Natural killer cell treated with Interleukin-12 subunit alpha and Interleukin-12 subunit beta and Interleukin-15 and Interleukin-18, amount 100 ng/mL, for 72 hours (primary cell): ENCODE data around the gene HOXA11. TPM values are rescaled to one million over a fixed set of nuclear protein-coding genes. Genes with fewer than 3 reads are reported as not detected.

ENCODE experiments used
- ATAC-seq, 2 donors: fragments of 150-1000 bp; cut with Tn5 transposase in 1 of 2; sonication (Bioruptor Pico), chemical (Tn5 transposase) in 1 of 2; 2 replicates each; pipeline ENCODE4 v1.10.0; 2021
- DNase-seq: peaks from one replicate; pipeline ENCODE4 v3.0.0; 2022; ENCODE audit warnings: low spot score
- H3K27ac Mint-ChIP-seq, 2 donors: 1 replicate in 1 of 2; 2 replicates in 1 of 2; pipeline ENCODE4 v1.8.0; 2022; ENCODE audit warnings: mixed read lengths in 2 of 2, mild to moderate bottlenecking in 1 of 2, moderate library complexity in 1 of 2
- H3K27me3 Mint-ChIP-seq, 2 donors: 1 replicate in 1 of 2; 2 replicates in 1 of 2; pipeline ENCODE4 v1.8.0; 2022; ENCODE audit warnings: mixed read lengths in 2 of 2
- H3K36me3 Mint-ChIP-seq: one replicate; pipeline ENCODE4 v1.8.0; 2022; ENCODE audit warnings: mixed read lengths
- H3K4me1 Mint-ChIP-seq, 2 donors: 1 replicate in 1 of 2; 2 replicates in 1 of 2; pipeline ENCODE4 v1.8.0; 2022; ENCODE audit warnings: low read depth in 2 of 2, mixed read lengths in 2 of 2, mild to moderate bottlenecking in 1 of 2
- H3K4me3 Mint-ChIP-seq: one replicate; pipeline ENCODE4 v1.8.0; 2022; ENCODE audit warnings: mixed read lengths
- H3K9me3 Mint-ChIP-seq: 2 replicates; pipeline ENCODE4 v1.8.0; 2022; ENCODE audit warnings: mixed read lengths
- total RNA-seq, 2 donors: library from RNA; stranded (reverse); gene quantifications; one replicate each; pipeline ENCODE4 v1.2.3, GENCODE V29; 2022

The HOXA11 gene
- total RNA-seq: under 1 TPM; 0.20 to 0.76 TPM

DNA sequence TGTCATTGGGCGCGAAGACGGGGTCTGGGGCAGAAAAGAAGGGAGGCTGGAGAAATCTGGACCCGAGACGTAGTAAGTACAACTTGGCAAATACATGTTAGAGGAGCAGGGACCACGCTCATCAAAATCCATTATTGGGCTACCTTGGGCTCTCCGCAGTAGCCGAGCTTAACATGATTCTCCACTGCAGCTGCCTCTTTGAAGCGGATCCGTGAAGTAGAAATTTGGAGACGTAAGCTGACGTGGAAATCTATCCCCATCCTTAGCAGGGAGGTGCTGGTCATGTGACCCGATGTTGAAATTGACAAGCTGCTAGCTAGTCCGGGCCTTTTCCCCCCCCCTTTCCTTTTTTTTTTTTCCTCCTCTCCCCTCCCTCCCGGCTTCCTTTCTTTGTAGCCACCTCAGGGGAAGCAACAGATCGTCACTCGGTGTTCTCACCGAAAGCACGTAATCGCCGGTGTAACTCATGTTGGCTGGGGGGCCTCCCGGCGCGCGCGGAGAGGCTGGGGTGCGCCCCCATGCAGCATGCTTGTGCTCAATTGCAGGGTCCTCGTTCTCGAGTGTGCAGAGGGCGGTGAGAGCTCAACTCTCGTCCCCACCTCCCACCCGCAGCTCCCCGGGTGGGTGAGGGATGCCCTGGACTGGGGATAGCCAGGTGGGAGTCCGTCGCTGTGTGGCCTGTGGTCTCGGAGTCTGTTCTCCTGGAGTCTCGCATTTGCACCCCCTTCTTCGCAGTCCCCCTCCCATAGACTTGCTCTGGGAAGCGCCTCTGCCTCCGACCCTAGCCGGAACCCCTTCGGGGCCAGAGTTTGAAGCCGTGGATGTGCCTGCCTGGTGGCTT is at the start of gene HOXA11:
Gene HOXA11, minus strand, starts transcription at position 220 of the 841 bp plus-strand sequence. Its CDS starts 88 bp downstream, at position 132.
- Mint-ChIP-seq H3K9me3 (no peaks in the 10 kb centered on the region), H3K36me3 (no peaks in the 10 kb centered on the region), H3K4me3 (peak within 1 kb of the TSS; percentile 73), H3K27ac (peak within 1 kb of the TSS; percentile 21 to 77), H3K27me3 (peaks cover 49 to 65% of the 10 kb centered on the region in 2 donors), H3K4me1 (peaks cover 34 to 44% of the 10 kb centered on the region in 2 donors)
- DNase-seq (no peak), ATAC-seq (peak in 1 of 2 donors; percentile 34)

DNA sequence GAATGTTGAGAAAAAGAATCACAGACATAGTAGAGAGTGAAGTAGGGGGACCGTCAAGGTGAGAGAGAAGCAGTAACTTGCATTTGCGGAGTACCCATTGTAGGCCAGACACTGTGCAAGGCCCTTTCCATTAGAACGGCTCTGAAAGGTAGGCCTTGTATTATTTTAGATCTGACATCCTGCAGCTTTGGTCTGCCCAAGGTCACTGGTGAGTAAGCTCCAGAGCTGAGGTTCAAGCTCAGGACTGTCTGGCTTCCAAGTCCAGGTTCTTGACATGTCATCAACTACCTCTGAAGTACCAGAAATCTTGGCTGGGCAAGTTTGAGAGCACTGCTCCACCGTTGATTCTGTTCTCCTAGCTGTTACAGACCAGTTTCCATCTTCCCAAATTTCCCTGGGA is 44.4 kb upstream of the HOXA11 start:
- no peak overlapping the region for H3K27ac Mint-ChIP-seq
- DNase-seq: no peak
- H3K4me1 Mint-ChIP-seq: no peaks in the 10 kb centered on the region
- no peak for ATAC-seq
- peaks cover 41 to 56% of the 10 kb centered on the region in 2 donors for H3K27me3 Mint-ChIP-seq
- H3K4me3 Mint-ChIP-seq: no peak overlapping the region
- no peaks in the 10 kb centered on the region for H3K9me3 Mint-ChIP-seq
- H3K36me3 Mint-ChIP-seq: no peaks in the 10 kb centered on the region

DNA sequence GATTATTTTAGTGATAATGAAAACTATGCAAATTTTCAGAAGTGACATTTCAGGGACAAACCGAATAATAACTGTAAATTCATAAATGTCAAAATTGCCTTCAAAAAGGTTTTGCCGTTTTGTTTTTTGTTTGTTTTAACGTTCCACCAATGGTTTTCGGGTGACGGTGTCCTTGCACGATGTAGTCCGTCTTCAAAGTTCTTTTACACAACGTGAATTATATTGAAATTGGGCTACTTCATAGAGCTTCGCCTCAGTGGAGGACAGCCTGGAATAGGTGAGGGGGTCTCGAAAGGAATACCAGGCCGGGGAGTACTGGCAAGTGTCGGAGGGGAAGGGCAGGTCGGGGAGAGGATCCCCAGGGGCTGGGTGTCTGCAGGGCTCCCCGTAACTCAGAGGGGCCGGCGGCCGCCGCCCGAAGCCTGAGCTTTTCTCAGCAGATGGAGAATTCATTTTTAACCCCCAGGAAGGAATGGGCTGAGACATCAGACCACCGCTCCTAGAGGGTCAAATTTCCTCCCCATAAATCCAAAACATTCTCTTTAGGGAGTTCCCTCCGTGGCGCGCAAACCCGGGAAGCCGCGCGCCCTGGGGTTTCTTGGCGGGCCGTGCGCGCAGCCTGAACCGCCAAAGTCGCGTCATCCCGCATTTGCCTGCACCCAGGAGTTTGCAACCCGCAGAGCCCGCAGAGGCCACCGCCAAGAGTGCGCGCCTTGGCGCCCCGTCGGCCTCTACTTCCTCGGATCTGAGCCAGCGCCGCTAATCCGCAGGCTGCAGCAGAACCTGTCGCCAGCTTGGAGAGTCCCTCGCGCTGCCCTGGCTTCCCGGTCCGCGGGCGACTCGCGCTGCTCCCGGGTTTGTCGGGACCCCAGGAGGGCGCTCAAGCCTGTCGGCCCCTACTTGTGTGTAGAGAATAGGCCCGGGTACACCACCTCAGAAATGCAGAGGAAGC is 40.2 kb upstream of the HOXA11 start:
- H3K27me3 Mint-ChIP-seq: peaks cover 49 to 86% of the 10 kb centered on the region in 2 donors
- H3K27ac Mint-ChIP-seq: no peak overlapping the region
- DNase-seq (no peak), ATAC-seq (no peak)
- H3K9me3 Mint-ChIP-seq: no peaks in the 10 kb centered on the region
- no peaks in the 10 kb centered on the region for H3K36me3 Mint-ChIP-seq
- H3K4me3 Mint-ChIP-seq: no peak overlapping the region
- H3K4me1 Mint-ChIP-seq: peaks cover 0 to 4% of the 10 kb centered on the region in 2 donors

DNA sequence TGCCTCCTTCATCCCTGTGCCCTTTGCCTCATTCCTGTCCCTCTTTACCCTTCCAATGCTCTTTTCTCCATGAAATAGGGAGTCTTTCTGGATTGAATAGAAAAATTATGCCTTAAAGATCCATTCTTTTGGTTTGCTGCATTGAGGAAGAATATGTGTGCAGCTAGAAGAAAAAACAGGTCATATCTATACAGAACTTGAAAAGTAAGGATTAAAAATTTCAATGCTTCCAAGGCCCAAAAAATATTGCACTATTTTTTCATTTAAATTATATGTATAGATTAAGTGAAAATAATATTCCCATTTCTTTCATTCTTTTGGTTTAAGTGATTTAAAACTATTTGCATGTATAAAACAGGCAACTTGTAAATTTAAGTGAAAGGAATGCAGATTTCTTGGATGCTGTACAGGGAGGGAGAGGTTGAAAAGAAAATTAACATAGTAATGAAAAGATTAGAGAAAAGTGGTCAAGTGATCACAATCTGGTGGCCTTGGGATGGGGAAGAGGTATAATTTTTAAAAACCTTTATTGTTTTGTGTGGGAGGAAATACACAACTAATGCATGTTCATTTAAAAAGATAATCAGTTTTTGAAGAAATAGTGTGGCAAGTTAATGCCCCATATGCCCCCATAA is 39.0 kb upstream of the HOXA11 start:
- Mint-ChIP-seq H3K4me3 (no peak overlapping the region), H3K27ac (no peak overlapping the region), H3K36me3 (no peaks in the 10 kb centered on the region), H3K9me3 (no peaks in the 10 kb centered on the region), H3K27me3 (peaks cover 50 to 87% of the 10 kb centered on the region in 2 donors), H3K4me1 (peaks cover 4 to 5% of the 10 kb centered on the region in 2 donors)
- DNase-seq (no peak), ATAC-seq (no peak)

DNA sequence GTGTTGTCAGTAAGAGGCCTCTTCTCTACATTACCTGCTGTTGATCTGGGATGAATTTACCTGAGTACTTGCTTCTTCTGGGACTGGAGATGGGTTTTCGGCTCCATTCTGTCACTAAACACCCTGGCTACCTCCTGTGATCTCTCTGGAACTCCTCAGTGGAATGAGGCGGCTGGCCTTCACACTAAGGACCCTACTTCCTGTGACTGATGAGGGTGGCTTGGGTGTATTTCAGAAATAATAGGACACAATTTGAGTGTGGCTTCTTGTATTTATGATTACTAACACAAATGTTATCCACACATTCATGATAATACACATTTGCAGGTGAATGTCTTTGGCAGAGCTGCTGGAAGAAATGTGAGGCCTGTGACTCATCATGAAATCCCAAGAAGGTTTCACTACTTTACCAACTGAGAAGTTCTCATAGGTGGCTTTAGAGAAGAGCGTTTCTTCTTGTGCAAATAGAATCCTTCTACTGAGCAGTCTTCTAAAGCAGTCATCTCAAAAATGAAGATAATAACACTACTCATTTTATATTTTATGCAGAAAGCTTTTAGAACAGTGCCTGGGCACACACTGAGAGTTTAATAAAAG is 36.3 kb upstream of the HOXA11 start:
- DNase-seq (no peak), ATAC-seq (no peak)
- Mint-ChIP-seq H3K27me3 (peaks cover 47 to 84% of the 10 kb centered on the region in 2 donors), H3K27ac (no peak overlapping the region), H3K4me3 (no peak overlapping the region), H3K4me1 (peaks cover 4 to 5% of the 10 kb centered on the region in 2 donors), H3K36me3 (no peaks in the 10 kb centered on the region), H3K9me3 (no peaks in the 10 kb centered on the region)

DNA sequence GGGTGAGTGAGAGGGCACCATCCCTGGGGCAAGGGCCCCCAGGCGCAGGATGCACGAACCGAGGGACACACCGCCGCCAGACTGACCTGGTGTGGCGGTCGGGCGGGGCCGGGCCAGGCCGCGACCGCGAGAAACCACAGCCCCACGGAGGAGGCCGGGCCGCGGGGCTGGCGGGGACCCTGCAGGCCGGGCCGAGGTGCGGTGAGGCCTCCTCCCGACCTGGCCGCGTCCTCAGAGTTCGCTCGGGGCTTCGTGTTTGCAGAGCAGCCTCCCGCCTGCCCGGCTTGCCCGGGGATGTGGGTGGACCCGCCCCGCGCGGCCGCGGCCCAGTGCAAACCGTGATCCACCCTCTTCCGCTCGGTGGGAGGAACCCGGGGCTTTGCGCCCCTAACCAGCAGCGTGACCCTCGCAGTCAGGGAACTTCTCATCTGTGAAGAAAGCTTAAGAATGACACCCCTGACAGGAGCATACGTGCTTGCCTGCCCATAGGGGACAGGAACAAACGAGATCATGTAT is 35.5 kb upstream of the HOXA11 start:
- no peak for DNase-seq
- Mint-ChIP-seq H3K36me3 (no peaks in the 10 kb centered on the region), H3K4me1 (peaks cover 4 to 5% of the 10 kb centered on the region in 2 donors), H3K9me3 (no peaks in the 10 kb centered on the region), H3K4me3 (no peak overlapping the region), H3K27ac (no peak overlapping the region), H3K27me3 (peaks cover 52 to 88% of the 10 kb centered on the region in 2 donors)
- ATAC-seq: peak; percentile 49 to 53

DNA sequence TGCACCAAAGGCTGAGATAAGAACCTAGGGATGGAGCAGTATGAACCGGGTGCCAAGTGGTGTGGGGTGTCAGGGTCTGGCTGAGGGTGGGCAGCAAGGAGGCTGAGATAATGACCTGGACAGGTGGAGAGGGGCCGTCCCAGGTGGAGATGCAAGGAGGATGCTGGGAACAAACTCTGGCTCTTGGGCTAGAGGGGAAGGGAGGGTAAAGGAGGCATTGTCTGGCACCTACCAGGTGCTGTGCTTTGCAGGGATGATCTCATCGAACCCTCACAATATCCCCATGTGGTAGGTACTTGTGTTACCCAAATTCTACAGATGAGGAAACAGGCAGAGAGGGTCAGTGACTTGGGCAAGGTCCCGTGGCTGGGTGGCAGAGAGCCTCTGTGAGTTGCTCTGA is 34.8 kb upstream of the HOXA11 start:
- H3K27ac Mint-ChIP-seq: no peak overlapping the region
- H3K4me1 Mint-ChIP-seq: peaks cover 4 to 5% of the 10 kb centered on the region in 2 donors
- no peaks in the 10 kb centered on the region for H3K9me3 Mint-ChIP-seq
- no peaks in the 10 kb centered on the region for H3K36me3 Mint-ChIP-seq
- H3K27me3 Mint-ChIP-seq: peaks cover 54 to 90% of the 10 kb centered on the region in 2 donors
- no peak for DNase-seq
- H3K4me3 Mint-ChIP-seq: peak overlapping the region; percentile 20
- no peak for ATAC-seq

DNA sequence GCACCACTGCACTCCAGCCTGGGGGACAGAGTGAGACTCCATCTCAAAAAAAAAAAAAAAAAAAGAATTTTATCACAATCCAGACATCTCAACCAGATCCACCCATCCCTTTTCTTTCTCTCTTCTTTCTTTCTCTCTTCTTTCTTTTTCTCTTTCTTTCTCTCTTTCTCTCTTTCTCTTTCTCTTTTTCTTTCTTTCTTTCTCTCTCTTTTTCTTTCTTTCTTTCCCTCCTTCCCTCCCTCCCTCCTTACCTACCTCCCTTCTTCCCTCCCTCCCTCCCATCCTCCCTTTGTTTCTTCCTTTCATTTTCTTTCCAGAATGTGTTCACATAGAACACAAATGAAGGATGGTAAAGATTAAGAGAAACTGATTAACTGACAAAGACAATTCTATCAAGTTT is 32.9 kb upstream of the HOXA11 start:
- peaks cover 53 to 89% of the 10 kb centered on the region in 2 donors for H3K27me3 Mint-ChIP-seq
- H3K9me3 Mint-ChIP-seq: no peaks in the 10 kb centered on the region
- no peaks in the 10 kb centered on the region for H3K36me3 Mint-ChIP-seq
- ATAC-seq (no peak), DNase-seq (no peak)
- peaks cover 4 to 8% of the 10 kb centered on the region in 2 donors for H3K4me1 Mint-ChIP-seq
- no peak overlapping the region for H3K27ac Mint-ChIP-seq
- no peak overlapping the region for H3K4me3 Mint-ChIP-seq

DNA sequence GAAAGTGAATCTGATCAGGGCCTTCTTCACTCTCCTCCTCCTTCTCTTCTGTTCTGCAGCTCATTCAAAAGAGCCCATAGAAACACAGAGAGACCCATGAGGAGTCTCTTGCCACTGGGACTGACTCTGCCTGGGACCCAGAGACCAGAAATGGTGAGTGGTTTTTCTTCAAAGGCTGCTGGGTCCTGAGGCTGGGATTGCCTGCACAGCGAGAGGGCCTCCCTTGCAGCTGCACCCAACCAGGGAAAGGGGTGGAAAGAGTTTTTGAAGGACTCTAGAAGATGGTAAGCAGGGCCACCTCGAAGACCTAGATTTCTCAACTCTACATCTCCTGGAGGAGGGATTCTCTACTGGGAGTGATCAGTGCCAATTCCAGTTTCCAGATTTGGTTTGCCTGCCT is 30.3 kb upstream of the HOXA11 start:
- H3K27ac Mint-ChIP-seq: no peak overlapping the region
- H3K4me1 Mint-ChIP-seq: peaks cover 0 to 11% of the 10 kb centered on the region in 2 donors
- no peak for DNase-seq

DNA sequence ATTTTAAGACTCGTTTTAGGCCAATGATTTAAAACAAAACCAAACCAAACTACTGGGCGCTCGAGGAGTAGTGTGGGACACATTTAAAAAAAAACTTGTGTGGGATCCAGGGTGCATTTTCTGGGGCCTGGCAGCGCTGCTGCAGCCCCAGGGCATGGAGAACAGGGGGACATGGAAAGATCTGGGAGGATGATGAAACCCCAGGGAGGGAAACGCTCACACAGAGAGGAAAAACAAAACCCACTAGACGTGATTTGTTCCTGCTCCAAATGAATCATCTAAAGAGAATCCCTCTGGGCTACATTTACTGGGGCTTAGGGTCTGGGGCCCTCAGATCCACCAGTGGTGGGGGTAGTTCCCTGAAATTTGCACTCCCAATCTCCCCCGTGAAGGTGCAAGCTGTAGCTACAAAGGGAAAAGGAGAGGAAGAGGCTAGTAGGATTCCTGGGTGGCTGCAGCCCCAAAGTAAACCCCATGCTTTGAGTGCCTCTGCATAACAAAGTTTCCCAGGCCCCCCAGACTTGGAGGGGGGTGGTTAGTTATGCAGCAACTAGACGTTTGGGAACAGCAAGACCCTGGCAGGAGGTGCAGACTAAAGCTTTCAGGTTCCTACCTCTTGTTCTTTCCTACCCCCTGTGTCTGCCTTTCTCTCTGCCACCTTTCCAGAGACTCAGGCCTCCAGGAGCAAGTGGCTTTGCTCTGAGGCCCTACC is 29.4 kb upstream of the HOXA11 start:
- H3K27ac Mint-ChIP-seq: no peak overlapping the region
- H3K27me3 Mint-ChIP-seq: peaks cover 61 to 88% of the 10 kb centered on the region in 2 donors
- no peak for ATAC-seq
- no peak for DNase-seq
- no peak overlapping the region for H3K4me3 Mint-ChIP-seq
- no peaks in the 10 kb centered on the region for H3K36me3 Mint-ChIP-seq
- H3K9me3 Mint-ChIP-seq: no peaks in the 10 kb centered on the region
- peaks cover 0 to 6% of the 10 kb centered on the region in 2 donors for H3K4me1 Mint-ChIP-seq

More for the DNA sequence above, 30.3 kb upstream of the HOXA11 start:
- Mint-ChIP-seq H3K4me3 (no peak overlapping the region), H3K36me3 (no peaks in the 10 kb centered on the region), H3K9me3 (no peaks in the 10 kb centered on the region), H3K27me3 (peaks cover 58 to 91% of the 10 kb centered on the region in 2 donors)
- ATAC-seq: no peak

DNA sequence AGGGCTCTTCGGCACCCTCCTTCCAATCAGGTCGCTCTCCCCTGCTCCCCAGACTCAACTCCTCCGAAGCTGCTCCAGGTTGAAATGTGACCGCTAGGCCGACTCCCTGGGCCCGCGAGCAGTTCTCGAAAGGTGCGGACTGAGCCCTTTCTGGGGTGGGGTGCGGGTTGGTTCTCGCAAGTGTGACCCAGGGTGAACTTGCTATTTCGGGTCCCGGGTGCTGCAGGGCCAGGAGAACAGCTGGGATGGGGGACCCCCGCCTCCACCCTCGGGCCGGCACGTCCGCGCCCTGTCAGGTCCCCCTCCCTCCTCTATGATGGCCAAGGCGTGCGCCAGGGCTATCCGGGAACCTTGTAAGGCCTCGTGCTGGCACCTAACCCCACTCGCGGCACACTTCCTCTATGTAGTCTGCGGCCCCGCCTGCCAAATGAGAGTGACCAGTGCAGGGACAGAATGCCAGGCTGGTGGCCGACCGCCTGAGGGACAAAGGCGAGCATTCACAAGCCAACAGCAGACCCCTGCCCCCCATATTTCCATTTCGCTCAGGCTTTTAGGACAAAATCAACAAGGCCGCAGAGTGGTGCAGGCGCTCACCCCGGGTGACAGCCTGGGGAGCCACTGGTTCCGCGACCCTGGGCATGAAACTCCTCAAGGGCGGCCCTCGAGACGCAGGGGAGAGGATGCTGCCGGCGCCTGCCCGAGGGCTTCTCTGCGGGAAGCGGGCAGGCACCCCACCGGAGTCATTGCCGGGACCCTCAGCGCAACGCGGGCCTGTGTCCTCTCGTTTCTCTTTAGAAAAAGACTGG is 28.6 kb upstream of the HOXA11 start:
- Mint-ChIP-seq H3K36me3 (no peaks in the 10 kb centered on the region), H3K27me3 (peaks cover 65 to 89% of the 10 kb centered on the region in 2 donors), H3K9me3 (no peaks in the 10 kb centered on the region), H3K4me3 (no peak overlapping the region), H3K27ac (no peak overlapping the region), H3K4me1 (peaks cover 0 to 6% of the 10 kb centered on the region in 2 donors)
- ATAC-seq (no peak), DNase-seq (no peak)
